ENCODE measurements around the gene RPS21. TPM values are rescaled to one million over a fixed set of nuclear protein-coding genes. Genes with fewer than 3 reads are reported as not detected.

RPS21 gene
- total RNA-seq, 1 donor from 2014 or later: 1,418 TPM

- Histone ChIP-seq H3K27ac (ENCODE audit: low read depth, low read length) (no peak overlapping the region), H3K9ac (ENCODE audit: low read depth in 1 of 3, low read length in 3 of 3) (no peak overlapping the region), H3K4me3 (ENCODE audit: low read length in 3 of 3) (no peak overlapping the region), H3K36me3 (ENCODE audit: control insufficient read depth in 3 of 3, insufficient read depth in 3 of 3, low read length in 3 of 3) (peaks cover 17 to 38% (median 21%) of the 10 kb centered on the region in 3 donors), H3K4me1 (ENCODE audit: control insufficient read depth in 3 of 3, insufficient read depth in 3 of 3, low read length in 3 of 3) (no peaks in the 10 kb centered on the region), H3K9me3 (ENCODE audit: control insufficient read depth in 3 of 3, low read length in 3 of 3) (no peaks in the 10 kb centered on the region), H3K27me3 (ENCODE audit: control insufficient read depth in 3 of 3, insufficient read depth in 3 of 3, low read length in 3 of 3) (no peaks in the 10 kb centered on the region)
Measured at GRCh38 chr20:62393830-62394229, 6.9 kb downstream of the RPS21 start.

DNA sequence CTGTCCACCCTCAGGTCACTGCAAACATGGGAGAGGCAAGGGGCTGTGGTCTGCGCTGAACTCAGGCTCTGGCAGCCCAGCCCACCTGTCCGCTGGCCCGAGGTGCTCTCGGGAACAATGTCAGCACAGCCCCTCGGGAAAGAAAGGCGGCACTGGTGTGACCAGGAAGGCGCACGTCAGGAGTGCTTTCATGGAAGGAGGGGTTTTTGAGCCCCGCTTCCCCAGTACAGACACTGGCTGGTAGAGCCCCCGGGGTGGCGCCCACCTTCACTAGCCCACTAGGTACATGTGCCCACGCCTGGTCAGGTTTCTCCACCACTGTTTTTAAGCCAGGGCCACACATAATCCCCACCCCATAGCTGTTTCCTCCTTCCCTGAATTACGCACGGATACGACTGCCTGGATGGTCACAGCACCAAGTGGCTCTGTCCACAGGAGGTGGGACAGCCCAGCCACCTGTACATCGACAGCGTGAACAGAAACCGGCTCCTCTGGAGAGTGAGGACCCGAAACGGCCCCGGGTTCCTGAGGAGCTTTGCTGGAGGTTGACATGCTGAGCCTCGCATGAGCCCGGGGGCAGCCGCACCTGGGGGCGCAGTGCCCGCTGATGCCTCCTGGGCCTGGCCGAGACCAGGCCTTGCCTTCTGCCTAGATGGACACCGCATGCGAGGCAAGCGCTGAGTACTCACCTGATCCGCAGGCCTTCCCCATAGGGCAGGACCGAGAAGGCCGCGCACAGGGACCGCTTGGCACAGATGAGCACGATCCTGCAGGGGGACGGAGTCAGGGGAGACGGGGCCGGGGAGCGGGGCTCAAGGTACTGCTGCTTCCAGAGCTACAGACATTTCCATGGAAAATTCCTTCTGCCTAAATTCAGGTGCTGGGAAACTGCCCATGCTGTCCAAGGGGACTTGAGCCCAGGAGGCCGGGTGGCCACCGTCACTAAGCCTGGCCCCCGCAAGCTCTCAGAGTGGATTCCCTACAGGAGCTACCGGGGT is 7.6 kb downstream of the RPS21 start:
- no peak overlapping the region for H3K27ac ChIP-seq (ENCODE audit: low read depth, low read length)
- H3K9me3 ChIP-seq (ENCODE audit: control insufficient read depth in 3 of 3, low read length in 3 of 3): no peaks in the 10 kb centered on the region
- peaks cover 10 to 31% (median 15%) of the 10 kb centered on the region in 3 donors for H3K36me3 ChIP-seq (ENCODE audit: control insufficient read depth in 3 of 3, insufficient read depth in 3 of 3, low read length in 3 of 3)
- H3K4me1 ChIP-seq (ENCODE audit: control insufficient read depth in 3 of 3, insufficient read depth in 3 of 3, low read length in 3 of 3): no peaks in the 10 kb centered on the region
- H3K9ac ChIP-seq (ENCODE audit: low read depth in 1 of 3, low read length in 3 of 3): no peak overlapping the region
- no peak overlapping the region for H3K4me3 ChIP-seq (ENCODE audit: low read length in 3 of 3)
- H3K27me3 ChIP-seq (ENCODE audit: control insufficient read depth in 3 of 3, insufficient read depth in 3 of 3, low read length in 3 of 3): no peaks in the 10 kb centered on the region

DNA sequence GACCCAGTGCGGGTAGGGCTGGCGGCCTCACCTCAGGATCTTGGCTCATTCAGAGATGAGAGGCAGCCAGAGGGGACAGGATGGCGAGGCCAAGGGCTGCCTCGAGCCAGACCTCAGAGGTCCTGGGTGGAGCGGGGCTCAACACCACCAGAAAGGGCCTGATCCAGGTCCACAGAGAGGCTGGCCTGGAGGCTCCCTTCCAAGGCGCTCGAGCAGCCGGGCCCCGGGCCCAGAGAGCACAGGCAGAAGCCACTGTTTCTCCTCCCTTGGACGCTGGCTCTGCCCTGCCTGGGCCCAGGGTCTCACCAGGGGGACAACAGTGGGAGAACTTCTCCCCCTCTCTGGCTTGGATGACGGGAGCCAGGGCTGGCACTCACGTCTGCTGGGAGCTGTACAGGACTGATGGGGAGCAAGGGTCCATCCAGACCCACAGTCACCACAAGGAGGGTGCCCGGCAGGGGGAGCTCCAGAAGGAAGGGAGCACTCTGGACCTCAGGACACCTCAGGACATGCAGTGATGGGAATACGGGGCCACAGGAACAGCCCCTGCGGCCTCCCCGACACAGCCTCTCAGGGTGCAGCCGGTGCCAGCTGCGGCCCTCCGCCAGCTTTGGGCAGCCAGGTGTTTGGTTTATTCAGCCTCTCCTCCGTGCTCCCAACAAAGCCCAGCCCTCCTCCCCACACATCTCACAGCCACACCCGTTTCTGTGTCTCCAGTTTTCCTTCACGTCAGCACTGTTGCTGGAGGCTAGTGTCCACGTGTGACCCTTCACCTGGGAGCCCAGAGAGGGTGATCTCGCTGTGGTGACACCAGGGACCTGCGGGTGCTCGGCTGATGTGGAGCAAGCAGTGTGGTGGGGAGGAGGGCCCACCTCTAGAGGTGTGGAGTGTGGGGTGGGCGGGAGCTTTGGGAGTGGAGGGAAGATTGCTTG is 8.7 kb downstream of the RPS21 start:
- Histone ChIP-seq H3K4me1 (ENCODE audit: control insufficient read depth in 3 of 3, insufficient read depth in 3 of 3, low read length in 3 of 3) (no peaks in the 10 kb centered on the region), H3K36me3 (ENCODE audit: control insufficient read depth in 3 of 3, insufficient read depth in 3 of 3, low read length in 3 of 3) (peaks cover 6 to 22% (median 9%) of the 10 kb centered on the region in 3 donors), H3K27ac (ENCODE audit: low read depth, low read length) (no peak overlapping the region), H3K27me3 (ENCODE audit: control insufficient read depth in 3 of 3, insufficient read depth in 3 of 3, low read length in 3 of 3) (no peaks in the 10 kb centered on the region), H3K9ac (ENCODE audit: low read depth in 1 of 3, low read length in 3 of 3) (no peak overlapping the region), H3K9me3 (ENCODE audit: control insufficient read depth in 3 of 3, low read length in 3 of 3) (no peaks in the 10 kb centered on the region), H3K4me3 (ENCODE audit: low read length in 3 of 3) (no peak overlapping the region)

DNA sequence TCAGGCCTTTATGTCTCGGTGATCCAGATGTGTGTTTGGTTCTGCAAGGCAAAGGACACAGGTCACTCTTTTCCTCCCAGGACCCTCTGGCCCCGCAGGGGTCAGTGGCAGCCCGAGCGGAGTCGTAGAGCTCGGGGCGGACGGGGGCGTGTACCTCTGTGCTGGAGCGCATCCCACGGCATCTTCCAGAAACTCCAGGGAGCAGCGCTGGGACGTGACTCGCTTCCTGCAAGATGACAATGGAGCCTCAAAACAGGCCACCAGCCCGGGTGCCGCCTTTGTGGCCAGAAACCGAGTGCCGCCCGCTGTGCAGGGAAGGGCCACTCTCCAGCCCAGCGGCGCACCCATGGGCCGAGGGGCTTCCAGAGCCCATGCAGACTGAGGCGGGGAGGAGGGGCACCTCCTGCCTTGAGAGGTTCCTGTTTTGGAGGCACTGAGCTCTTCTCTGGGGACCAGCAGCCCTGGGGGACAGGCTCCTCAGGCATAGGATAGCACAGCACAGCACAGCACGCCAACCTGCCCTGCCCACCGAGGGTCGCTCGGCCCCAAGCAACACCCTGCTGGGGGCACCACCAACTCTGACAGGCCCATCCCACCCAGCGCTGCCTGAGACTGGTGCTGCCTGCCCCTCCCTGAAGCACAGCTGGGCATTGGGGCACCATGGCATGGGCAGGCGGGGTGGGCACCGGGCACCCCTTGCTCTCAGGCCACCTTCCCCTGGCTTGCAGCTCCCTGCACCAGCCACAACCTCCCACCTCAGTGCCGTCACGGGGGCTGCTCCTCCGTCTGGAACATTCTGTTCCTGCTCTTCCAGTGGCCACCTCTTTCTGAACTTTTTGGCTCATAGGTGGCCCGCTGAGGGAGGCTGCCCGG is 9.7 kb downstream of the RPS21 start:
- H3K4me3 ChIP-seq (ENCODE audit: low read length in 3 of 3): no peak overlapping the region
- H3K27me3 ChIP-seq (ENCODE audit: control insufficient read depth in 3 of 3, insufficient read depth in 3 of 3, low read length in 3 of 3): no peaks in the 10 kb centered on the region
- no peaks in the 10 kb centered on the region for H3K9me3 ChIP-seq (ENCODE audit: control insufficient read depth in 3 of 3, low read length in 3 of 3)
- no peak overlapping the region for H3K27ac ChIP-seq (ENCODE audit: low read depth, low read length)
- H3K4me1 ChIP-seq (ENCODE audit: control insufficient read depth in 3 of 3, insufficient read depth in 3 of 3, low read length in 3 of 3): no peaks in the 10 kb centered on the region
- no peak overlapping the region for H3K9ac ChIP-seq (ENCODE audit: low read depth in 1 of 3, low read length in 3 of 3)
- peaks cover 0 to 13% (median 9%) of the 10 kb centered on the region in 3 donors for H3K36me3 ChIP-seq (ENCODE audit: control insufficient read depth in 3 of 3, insufficient read depth in 3 of 3, low read length in 3 of 3)

DNA sequence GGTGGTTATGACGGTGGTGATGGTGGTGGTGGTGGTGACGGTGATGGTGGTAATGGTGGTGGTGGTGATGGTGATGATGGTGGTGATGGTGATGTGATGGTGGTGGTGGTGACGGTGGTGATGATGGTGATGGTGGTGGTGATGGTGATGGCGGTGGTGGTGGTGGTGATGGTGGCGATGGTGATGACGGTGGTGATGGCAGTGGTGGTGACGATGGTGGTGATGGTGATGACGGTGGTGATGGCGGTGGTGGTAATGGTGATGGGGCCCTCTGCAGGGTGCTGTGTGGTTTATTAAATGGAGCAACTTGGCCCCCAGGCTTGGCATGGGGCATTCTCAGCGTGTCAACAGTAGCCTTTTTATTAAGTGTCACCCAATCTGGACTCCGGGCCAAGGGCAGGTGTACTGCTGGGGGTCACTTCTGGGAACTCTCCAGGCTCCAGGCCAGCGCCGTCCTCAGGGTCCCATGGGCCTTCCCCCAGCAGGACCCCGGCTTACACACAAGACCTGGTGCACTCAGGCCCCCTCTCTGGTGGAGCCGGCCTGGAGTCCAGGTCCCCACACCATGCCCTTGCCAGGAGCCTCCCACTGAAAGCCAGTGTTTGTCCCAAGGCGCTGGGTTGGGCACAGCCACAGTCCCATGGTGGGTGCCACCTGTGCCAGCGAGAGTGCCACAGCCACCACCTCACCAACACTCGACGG is 11.4 kb downstream of the RPS21 start:
- Histone ChIP-seq H3K27ac (ENCODE audit: low read depth, low read length) (no peak overlapping the region), H3K36me3 (ENCODE audit: control insufficient read depth in 3 of 3, insufficient read depth in 3 of 3, low read length in 3 of 3) (peaks cover 0 to 7% (median 4%) of the 10 kb centered on the region in 3 donors), H3K27me3 (ENCODE audit: control insufficient read depth in 3 of 3, insufficient read depth in 3 of 3, low read length in 3 of 3) (no peaks in the 10 kb centered on the region), H3K9me3 (ENCODE audit: control insufficient read depth in 3 of 3, low read length in 3 of 3) (no peaks in the 10 kb centered on the region), H3K4me1 (ENCODE audit: control insufficient read depth in 3 of 3, insufficient read depth in 3 of 3, low read length in 3 of 3) (no peaks in the 10 kb centered on the region), H3K9ac (ENCODE audit: low read depth in 1 of 3, low read length in 3 of 3) (no peak overlapping the region), H3K4me3 (ENCODE audit: low read length in 3 of 3) (no peak overlapping the region)

- H3K36me3 ChIP-seq (ENCODE audit: control insufficient read depth in 3 of 3, insufficient read depth in 3 of 3, low read length in 3 of 3): no peaks in the 10 kb centered on the region
- H3K4me3 ChIP-seq (ENCODE audit: low read length in 3 of 3): no peak overlapping the region
- H3K9ac ChIP-seq (ENCODE audit: low read depth in 1 of 3, low read length in 3 of 3): no peak overlapping the region
- peaks cover 0 to 3% (median 0%) of the 10 kb centered on the region in 3 donors for H3K4me1 ChIP-seq (ENCODE audit: control insufficient read depth in 3 of 3, insufficient read depth in 3 of 3, low read length in 3 of 3)
- H3K27ac ChIP-seq (ENCODE audit: low read depth, low read length): no peak overlapping the region
- H3K27me3 ChIP-seq (ENCODE audit: control insufficient read depth in 3 of 3, insufficient read depth in 3 of 3, low read length in 3 of 3): no peaks in the 10 kb centered on the region
- H3K9me3 ChIP-seq (ENCODE audit: control insufficient read depth in 3 of 3, low read length in 3 of 3): no peaks in the 10 kb centered on the region
Measured at GRCh38 chr20:62400021-62400420, 13.1 kb downstream of the RPS21 start.

GRCh38 chr20:62400541-62400940 is 13.6 kb downstream of the RPS21 start:
- Histone ChIP-seq H3K9me3 (ENCODE audit: control insufficient read depth in 3 of 3, low read length in 3 of 3) (no peaks in the 10 kb centered on the region), H3K27ac (ENCODE audit: low read depth, low read length) (no peak overlapping the region), H3K4me3 (ENCODE audit: low read length in 3 of 3) (no peak overlapping the region), H3K4me1 (ENCODE audit: control insufficient read depth in 3 of 3, insufficient read depth in 3 of 3, low read length in 3 of 3) (peaks cover 0 to 8% (median 2%) of the 10 kb centered on the region in 3 donors), H3K36me3 (ENCODE audit: control insufficient read depth in 3 of 3, insufficient read depth in 3 of 3, low read length in 3 of 3) (no peaks in the 10 kb centered on the region), H3K27me3 (ENCODE audit: control insufficient read depth in 3 of 3, insufficient read depth in 3 of 3, low read length in 3 of 3) (no peaks in the 10 kb centered on the region), H3K9ac (ENCODE audit: low read depth in 1 of 3, low read length in 3 of 3) (no peak overlapping the region)

GRCh38 chr20:62401331-62401779 is 14.5 kb downstream of the RPS21 start:
- H3K9ac ChIP-seq (ENCODE audit: low read depth in 1 of 3, low read length in 3 of 3): no peak overlapping the region
- H3K27me3 ChIP-seq (ENCODE audit: control insufficient read depth in 3 of 3, insufficient read depth in 3 of 3, low read length in 3 of 3): no peaks in the 10 kb centered on the region
- H3K4me3 ChIP-seq (ENCODE audit: low read length in 3 of 3): no peak overlapping the region
- H3K36me3 ChIP-seq (ENCODE audit: control insufficient read depth in 3 of 3, insufficient read depth in 3 of 3, low read length in 3 of 3): no peaks in the 10 kb centered on the region
- H3K27ac ChIP-seq (ENCODE audit: low read depth, low read length): no peak overlapping the region
- peaks cover 7 to 16% (median 10%) of the 10 kb centered on the region in 3 donors for H3K4me1 ChIP-seq (ENCODE audit: control insufficient read depth in 3 of 3, insufficient read depth in 3 of 3, low read length in 3 of 3)
- H3K9me3 ChIP-seq (ENCODE audit: control insufficient read depth in 3 of 3, low read length in 3 of 3): no peaks in the 10 kb centered on the region

Data from skeletal muscle tissue (tissue), 4 donors.